Measurements from ENCODE around the gene SPATA25.

DNA sequence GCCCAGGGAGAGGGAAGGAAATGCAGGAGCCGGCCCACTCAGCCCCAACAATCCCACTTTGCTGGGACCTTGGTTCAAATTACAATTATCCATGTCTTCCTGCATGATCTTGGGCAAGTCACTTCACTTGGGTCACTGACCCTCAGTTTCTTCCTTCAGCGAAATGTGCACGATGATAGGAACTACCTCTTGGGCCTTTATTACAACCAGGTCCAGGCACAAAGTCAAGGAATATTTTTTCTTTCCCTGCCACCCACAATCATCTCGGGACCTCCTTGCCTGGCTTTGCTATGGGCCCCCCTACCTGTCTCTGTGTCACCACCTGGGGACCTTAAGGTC is 24.9 kb upstream of the SPATA25 start:
- TF ChIP-seq, protein P1, sequence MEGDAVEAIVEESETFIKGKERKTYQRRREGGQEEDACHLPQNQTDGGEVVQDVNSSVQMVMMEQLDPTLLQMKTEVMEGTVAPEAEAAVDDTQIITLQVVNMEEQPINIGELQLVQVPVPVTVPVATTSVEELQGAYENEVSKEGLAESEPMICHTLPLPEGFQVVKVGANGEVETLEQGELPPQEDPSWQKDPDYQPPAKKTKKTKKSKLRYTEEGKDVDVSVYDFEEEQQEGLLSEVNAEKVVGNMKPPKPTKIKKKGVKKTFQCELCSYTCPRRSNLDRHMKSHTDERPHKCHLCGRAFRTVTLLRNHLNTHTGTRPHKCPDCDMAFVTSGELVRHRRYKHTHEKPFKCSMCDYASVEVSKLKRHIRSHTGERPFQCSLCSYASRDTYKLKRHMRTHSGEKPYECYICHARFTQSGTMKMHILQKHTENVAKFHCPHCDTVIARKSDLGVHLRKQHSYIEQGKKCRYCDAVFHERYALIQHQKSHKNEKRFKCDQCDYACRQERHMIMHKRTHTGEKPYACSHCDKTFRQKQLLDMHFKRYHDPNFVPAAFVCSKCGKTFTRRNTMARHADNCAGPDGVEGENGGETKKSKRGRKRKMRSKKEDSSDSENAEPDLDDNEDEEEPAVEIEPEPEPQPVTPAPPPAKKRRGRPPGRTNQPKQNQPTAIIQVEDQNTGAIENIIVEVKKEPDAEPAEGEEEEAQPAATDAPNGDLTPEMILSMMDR (IDR thresholded peaks at IDR 0.05) = no peak
- no peak for TF ChIP-seq POLR2AphosphoS5 (IDR thresholded peaks at IDR 0.05)
- no peak for TF ChIP-seq POLR2A (IDR thresholded peaks at IDR 0.05)
